SK-N-SH treated with all-trans-retinoic acid at 6 μM for 48 hours (cell line): ENCODE results near the gene CTBP2.

Experiments
- ATAC-seq: fragments of 200-7000 bp; cut with Tn5 transposase; 3 replicates; pipeline ENCODE4 v1.9.1; 2020; ENCODE audit warnings: mild to moderate bottlenecking, moderate library complexity
- ARNTL ChIP-seq: fragments of 450-650 bp; formaldehyde crosslinking; IDR thresholded peaks from 2 replicates; pipeline ENCODE4 v1.5.0; 2020; ENCODE audit warnings: low read depth, mild to moderate bottlenecking, moderate library complexity, borderline replicate concordance
- BACH2 ChIP-seq: fragments of 250-450 bp; sonication (Bioruptor Pico); IDR thresholded peaks from 2 replicates; pipeline ENCODE4 v1.9.0; 2021; ENCODE audit warnings: mild to moderate bottlenecking, borderline replicate concordance
- CREB5 ChIP-seq: fragments of 250-450 bp; sonication (Bioruptor Pico); IDR thresholded peaks from 2 replicates; pipeline ENCODE4 v1.5.1; 2020; ENCODE audit warnings: low read depth, mild to moderate bottlenecking, moderate library complexity
- CSDC2 ChIP-seq: fragments of 250-450 bp; sonication (Bioruptor Pico); IDR thresholded peaks from 2 replicates; pipeline ENCODE4 v1.5.0; 2020; ENCODE audit warnings: mild to moderate bottlenecking, moderate library complexity
- CSRNP3 ChIP-seq: fragments of 250-450 bp; sonication (Bioruptor Pico); IDR thresholded peaks from 2 replicates; pipeline ENCODE4 v1.5.1; 2021; ENCODE audit warnings: mild to moderate bottlenecking, moderate library complexity
- ESRRG ChIP-seq: fragments of 250-450 bp; sonication (Bioruptor Pico); IDR thresholded peaks from 2 replicates; pipeline ENCODE4 v1.6.1; 2021; ENCODE audit warnings: mild to moderate bottlenecking
- GLIS3 ChIP-seq: fragments of 250-450 bp; sonication (Bioruptor Pico); IDR thresholded peaks from 2 replicates; pipeline ENCODE4 v1.5.0; 2020; ENCODE audit warnings: mild to moderate bottlenecking, moderate library complexity
- ISL1 ChIP-seq: fragments of 250-450 bp; sonication (Bioruptor Pico); IDR thresholded peaks from 2 replicates; pipeline ENCODE4 v2.1.2; 2022; ENCODE audit warnings: mild to moderate bottlenecking, moderate library complexity
- OSR1 ChIP-seq: fragments of 250-450 bp; sonication (Bioruptor Pico); IDR thresholded peaks from 2 replicates; pipeline ENCODE4 v1.8.0; 2022; ENCODE audit warnings: moderate library complexity, mild to moderate bottlenecking, inconsistent platforms
- PATZ1 ChIP-seq: fragments of 250-450 bp; sonication (Bioruptor Pico); IDR thresholded peaks from 2 replicates; pipeline ENCODE4 v1.8.0; 2020; ENCODE audit warnings: mild to moderate bottlenecking, moderate library complexity, borderline replicate concordance
- POU6F1 ChIP-seq: fragments of 250-450 bp; sonication (Bioruptor Pico); IDR thresholded peaks from 2 replicates; pipeline ENCODE4 v1.8.0; 2021; ENCODE audit warnings: low read depth, mild to moderate bottlenecking, moderate library complexity, borderline replicate concordance
- PPARA ChIP-seq: fragments of 250-450 bp; sonication (Bioruptor Pico); IDR thresholded peaks from 2 replicates; pipeline ENCODE4 v1.5.0; 2020; ENCODE audit warnings: mild to moderate bottlenecking, borderline replicate concordance
- RARB ChIP-seq: fragments of 250-450 bp; sonication (Bioruptor Pico); IDR thresholded peaks from 2 replicates; pipeline ENCODE4 v1.8.0; 2021; ENCODE audit warnings: mild to moderate bottlenecking, moderate library complexity
- SNAI2 ChIP-seq: fragments of 250-450 bp; sonication (Bioruptor Pico); IDR thresholded peaks from 2 replicates; pipeline ENCODE4 v1.5.0; 2020; ENCODE audit warnings: mild to moderate bottlenecking, moderate library complexity
- TCF4 ChIP-seq: fragments of 250-450 bp; sonication (Bioruptor Pico); IDR thresholded peaks from 2 replicates; pipeline ENCODE4 v1.8.0; 2021; ENCODE audit warnings: mild to moderate bottlenecking, moderate library complexity, borderline replicate concordance
- TOX ChIP-seq: fragments of 250-450 bp; sonication (Bioruptor Pico); IDR thresholded peaks from 2 replicates; pipeline ENCODE4 v1.8.0; 2021; ENCODE audit warnings: mild to moderate bottlenecking, moderate library complexity, borderline replicate concordance
- TSHZ2 ChIP-seq: fragments of 250-450 bp; sonication (Bioruptor Pico); IDR thresholded peaks from 2 replicates; pipeline ENCODE4 v1.5.0; 2020; ENCODE audit warnings: mild to moderate bottlenecking, moderate library complexity
- ZC3H10 ChIP-seq: fragments of 250-450 bp; sonication (Bioruptor Pico); IDR thresholded peaks from 2 replicates; pipeline ENCODE4 v1.5.1; 2021; ENCODE audit warnings: mild to moderate bottlenecking, moderate library complexity
- ZFP3 ChIP-seq: fragments of 250-450 bp; sonication (Bioruptor Pico); IDR thresholded peaks from 2 replicates; pipeline ENCODE4 v1.5.0; 2020; ENCODE audit warnings: mild to moderate bottlenecking, moderate library complexity
- ZFP30 ChIP-seq: fragments of 450-650 bp; formaldehyde crosslinking; IDR thresholded peaks from 2 replicates; pipeline ENCODE4 v1.5.0; 2022; ENCODE audit warnings: mild to moderate bottlenecking, moderate library complexity
- ZNF565 ChIP-seq: fragments of 450-650 bp; formaldehyde crosslinking; conservative IDR thresholded peaks from 2 replicates; pipeline ENCODE4 v1.5.0; 2020; ENCODE audit warnings: low read depth, mild to moderate bottlenecking, moderate library complexity
- ZNF70 ChIP-seq: fragments of 450-650 bp; formaldehyde crosslinking; IDR thresholded peaks from 2 replicates; pipeline ENCODE4 v1.5.0; 2020; ENCODE audit warnings: mild to moderate bottlenecking, moderate library complexity
- ZNF8 ChIP-seq: fragments of 450-650 bp; formaldehyde crosslinking; IDR thresholded peaks from 2 replicates; pipeline ENCODE4 v1.5.0; 2020; ENCODE audit warnings: mild to moderate bottlenecking, moderate library complexity

The CTBP2 gene

GRCh38 chr10:125096371-125096770 lies 64.0 kb downstream of the CTBP2 start:
- ATAC-seq, result no peak; the same call in 2 of the 3 replicates
- TF ChIP-seq TOX (CRISPR knock-in tag) (no peak), SNAI2 (CRISPR knock-in tag) (no peak), PPARA (CRISPR knock-in tag) (no peak)
- TF ChIP-seq, all 23 proteins: peak for 0

GRCh38 chr10:125095776-125096175 lies 64.6 kb downstream of the CTBP2 start:
- no peak for TF ChIP-seq TOX (CRISPR knock-in tag)
- TF ChIP-seq TSHZ2 (CRISPR knock-in tag), result no peak
- no peak for TF ChIP-seq ZFP3 (CRISPR knock-in tag)
- TF ChIP-seq CREB5 (CRISPR knock-in tag), result no peak
- no peak for TF ChIP-seq TCF4 (CRISPR knock-in tag)
- no peak for TF ChIP-seq ISL1 (CRISPR knock-in tag)
- TF ChIP-seq SNAI2 (CRISPR knock-in tag), result no peak
- TF ChIP-seq PPARA (CRISPR knock-in tag), result no peak
- no peak for TF ChIP-seq GLIS3 (CRISPR knock-in tag)
- TF ChIP-seq CSRNP3 (CRISPR knock-in tag), result no peak
- TF ChIP-seq BACH2 (CRISPR knock-in tag), result no peak
- no peak for TF ChIP-seq ESRRG (CRISPR knock-in tag)
- no peak for TF ChIP-seq ZC3H10 (CRISPR knock-in tag)
- no peak for TF ChIP-seq ZFP30 (CRISPR knock-in tag)
- TF ChIP-seq ZNF70 (CRISPR knock-in tag), result no peak
- no peak for TF ChIP-seq POU6F1 (CRISPR knock-in tag)
- TF ChIP-seq PATZ1, result no peak
- no peak for TF ChIP-seq RARB
- no peak for TF ChIP-seq ZNF565
- no peak for ATAC-seq

- no peak for TF ChIP-seq OSR1
- TF ChIP-seq ZFP30 (CRISPR knock-in tag), result no peak
- no peak for TF ChIP-seq PPARA (CRISPR knock-in tag)
- TF ChIP-seq, all 23 proteins: peak for 0
- ATAC-seq, result no peak
Observed at GRCh38 chr10:125095228-125095627, 65.1 kb downstream of the CTBP2 start.

- no peak for TF ChIP-seq ZNF8 (CRISPR knock-in tag)
- TF ChIP-seq ZNF565, result no peak
- TF ChIP-seq ZFP30 (CRISPR knock-in tag), result no peak
- TF ChIP-seq OSR1, result no peak
- TF ChIP-seq ARNTL (CRISPR knock-in tag), result no peak
- no peak for TF ChIP-seq GLIS3 (CRISPR knock-in tag)
- TF ChIP-seq CSDC2 (CRISPR knock-in tag), result no peak
- no peak for TF ChIP-seq PPARA (CRISPR knock-in tag)
- no peak for TF ChIP-seq POU6F1 (CRISPR knock-in tag)
- TF ChIP-seq ISL1 (CRISPR knock-in tag), result no peak
- ATAC-seq, result no peak
Observed at GRCh38 chr10:125094806-125095205, 65.6 kb downstream of the CTBP2 start.
